Progenitor cell of endocrine pancreas (in vitro differentiated cells): ENCODE results near the gene RTN4RL2. TPM values are rescaled to one million over a fixed set of nuclear protein-coding genes. Genes with fewer than 3 reads are reported as not detected.

ENCODE experiments used
- DNase-seq: peaks from one replicate; pipeline ENCODE4 v3.0.0; 2021; ENCODE audit warnings: low spot score; ENCODE audit not compliant: unreplicated experiment
- H3K27ac Mint-ChIP-seq: 2 replicates; pipeline ENCODE4 v1.8.0; 2021; ENCODE audit warnings: mild to moderate bottlenecking, moderate library complexity, mixed read lengths
- H3K27me3 Mint-ChIP-seq: 2 replicates; pipeline ENCODE4 v1.8.0; 2021; ENCODE audit warnings: mixed read lengths
- H3K36me3 Mint-ChIP-seq: 2 replicates; pipeline ENCODE4 v1.8.0; 2022; ENCODE audit warnings: mixed read lengths; ENCODE audit not compliant: insufficient read depth
- H3K4me1 Mint-ChIP-seq: 2 replicates; pipeline ENCODE4 v1.8.0; 2021; ENCODE audit warnings: low read depth, mixed read lengths
- H3K4me3 Mint-ChIP-seq: 2 replicates; pipeline ENCODE4 v1.8.0; 2021; ENCODE audit warnings: low read depth, mild to moderate bottlenecking, moderate library complexity, mixed read lengths
- H3K9me3 Mint-ChIP-seq: 2 replicates; pipeline ENCODE4 v1.8.0; 2021; ENCODE audit warnings: low read depth, mixed read lengths
- CTCF ChIP-seq: fragments of 200-600 bp; sonication (generic); IDR thresholded peaks from one replicate; pipeline ENCODE4 v1.5.0; 2021; ENCODE audit warnings: antibody characterized with exemption, mild to moderate bottlenecking; ENCODE audit not compliant: unreplicated experiment
- total RNA-seq: library from RNA; stranded (reverse); gene quantifications from 2 replicates; pipeline ENCODE4 v1.2.1, GENCODE V29; 2021

RTN4RL2 gene
- total RNA-seq, 1 donor from 2014 or later, result 1.9 TPM

- H3K27ac Mint-ChIP-seq, result peak overlapping the region; percentile 16
- no peak overlapping the region for H3K4me3 Mint-ChIP-seq
- DNase-seq, result no peak
- H3K27me3 Mint-ChIP-seq, result peaks cover 70% of the 10 kb centered on the region
- no peaks in the 10 kb centered on the region for H3K36me3 Mint-ChIP-seq
- no peaks in the 10 kb centered on the region for H3K9me3 Mint-ChIP-seq
- peaks cover 7% of the 10 kb centered on the region for H3K4me1 Mint-ChIP-seq
- no peak for TF ChIP-seq CTCF
These were observed 18.8 kb downstream of the RTN4RL2 start for GRCh38 chr11:57479021-57479663.

- no peak for TF ChIP-seq CTCF
- H3K36me3 Mint-ChIP-seq, result peaks cover 1% of the 10 kb centered on the region
- no peaks in the 10 kb centered on the region for H3K9me3 Mint-ChIP-seq
- no peak for DNase-seq
- H3K27me3 Mint-ChIP-seq, result peaks cover 64% of the 10 kb centered on the region
- peak overlapping the region; percentile 14 for H3K27ac Mint-ChIP-seq
- no peak overlapping the region for H3K4me3 Mint-ChIP-seq
- H3K4me1 Mint-ChIP-seq, result peaks cover 7% of the 10 kb centered on the region
These were observed 19.6 kb downstream of the RTN4RL2 start for GRCh38 chr11:57479911-57480310.

- peak; percentile 60 for DNase-seq
- H3K4me1 Mint-ChIP-seq, result peaks cover 7% of the 10 kb centered on the region
- H3K4me3 Mint-ChIP-seq, result no peak overlapping the region
- H3K27me3 Mint-ChIP-seq, result peaks cover 57% of the 10 kb centered on the region
- peaks cover 4% of the 10 kb centered on the region for H3K36me3 Mint-ChIP-seq
- peak overlapping the region; percentile 14 for H3K27ac Mint-ChIP-seq
- peak; percentile 70 for TF ChIP-seq CTCF
- no peaks in the 10 kb centered on the region for H3K9me3 Mint-ChIP-seq
These were observed 20.2 kb downstream of the RTN4RL2 start for GRCh38 chr11:57480409-57481137.

GRCh38 chr11:57481315-57481714 is 21.0 kb downstream of the RTN4RL2 start:
- H3K4me1 Mint-ChIP-seq, result peaks cover 7% of the 10 kb centered on the region
- H3K4me3 Mint-ChIP-seq, result peak overlapping the region; percentile 49
- no peak for DNase-seq
- H3K27me3 Mint-ChIP-seq, result peaks cover 51% of the 10 kb centered on the region
- H3K27ac Mint-ChIP-seq, result peak overlapping the region; percentile 87
- H3K9me3 Mint-ChIP-seq, result no peaks in the 10 kb centered on the region
- peaks cover 6% of the 10 kb centered on the region for H3K36me3 Mint-ChIP-seq
- no peak for TF ChIP-seq CTCF

- Mint-ChIP-seq H3K4me3 (peak overlapping the region; percentile 71), H3K27me3 (peaks cover 46% of the 10 kb centered on the region), H3K9me3 (no peaks in the 10 kb centered on the region), H3K4me1 (peaks cover 7% of the 10 kb centered on the region), H3K36me3 (peaks cover 6% of the 10 kb centered on the region), H3K27ac (peak overlapping the region; percentile 41)
- no peak for TF ChIP-seq CTCF
- DNase-seq, result no peak
These were observed 21.8 kb downstream of the RTN4RL2 start for GRCh38 chr11:57481915-57482781.
